ENCODE results near the gene ZNF503.

Gene ZNF503

DNA sequence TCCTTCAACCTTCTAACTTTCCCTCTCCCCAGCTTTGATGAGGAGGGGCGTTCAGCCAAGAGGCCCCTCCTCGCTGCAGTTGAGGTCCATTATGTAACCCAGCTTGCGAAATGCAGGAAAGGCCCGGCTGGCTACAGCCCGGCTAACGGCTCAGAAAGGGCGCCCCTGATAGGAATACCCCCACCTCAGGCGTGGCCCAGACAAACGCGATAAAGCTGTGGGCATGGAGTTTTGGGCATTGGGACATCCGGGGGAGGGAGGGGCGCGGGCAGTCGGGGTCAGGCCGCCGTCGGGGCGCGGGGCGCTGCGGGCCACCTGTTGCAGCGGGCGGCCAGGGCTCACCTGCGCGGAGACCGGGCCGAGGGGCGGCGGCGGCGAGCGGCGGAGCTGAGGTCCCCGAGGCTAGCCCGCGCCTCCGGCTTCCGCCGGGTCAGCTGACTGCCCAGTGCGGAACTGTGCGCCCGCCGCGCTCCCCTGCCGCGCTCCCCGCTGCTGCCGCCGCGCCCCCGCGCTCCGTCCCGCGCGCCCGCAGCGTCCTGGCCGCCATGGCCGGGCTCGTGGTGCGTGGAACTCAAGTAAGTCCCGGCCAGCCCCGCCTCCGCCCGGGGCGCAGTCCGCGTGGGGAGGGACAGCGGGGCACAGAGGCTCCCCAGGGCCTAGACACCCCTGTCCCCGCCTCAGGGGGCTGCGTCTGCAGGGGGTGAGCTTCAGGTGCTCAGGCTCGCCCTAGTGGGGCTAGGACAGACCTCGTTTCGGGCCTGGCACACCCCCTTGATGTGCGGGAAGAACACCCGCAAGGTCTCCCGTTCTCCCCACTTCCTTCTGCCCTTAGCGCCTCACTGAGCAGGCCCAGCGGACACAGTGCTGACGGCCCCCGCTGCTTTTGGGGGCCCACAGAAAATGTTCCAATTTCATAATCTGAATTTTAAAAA, 29.9 kb upstream of the ZNF503 start, which contains the start of gene LRMDA:
Gene LRMDA, plus strand, starts transcription at position 445 of the 932 bp plus-strand sequence.
- TF ChIP-seq, protein P1, sequence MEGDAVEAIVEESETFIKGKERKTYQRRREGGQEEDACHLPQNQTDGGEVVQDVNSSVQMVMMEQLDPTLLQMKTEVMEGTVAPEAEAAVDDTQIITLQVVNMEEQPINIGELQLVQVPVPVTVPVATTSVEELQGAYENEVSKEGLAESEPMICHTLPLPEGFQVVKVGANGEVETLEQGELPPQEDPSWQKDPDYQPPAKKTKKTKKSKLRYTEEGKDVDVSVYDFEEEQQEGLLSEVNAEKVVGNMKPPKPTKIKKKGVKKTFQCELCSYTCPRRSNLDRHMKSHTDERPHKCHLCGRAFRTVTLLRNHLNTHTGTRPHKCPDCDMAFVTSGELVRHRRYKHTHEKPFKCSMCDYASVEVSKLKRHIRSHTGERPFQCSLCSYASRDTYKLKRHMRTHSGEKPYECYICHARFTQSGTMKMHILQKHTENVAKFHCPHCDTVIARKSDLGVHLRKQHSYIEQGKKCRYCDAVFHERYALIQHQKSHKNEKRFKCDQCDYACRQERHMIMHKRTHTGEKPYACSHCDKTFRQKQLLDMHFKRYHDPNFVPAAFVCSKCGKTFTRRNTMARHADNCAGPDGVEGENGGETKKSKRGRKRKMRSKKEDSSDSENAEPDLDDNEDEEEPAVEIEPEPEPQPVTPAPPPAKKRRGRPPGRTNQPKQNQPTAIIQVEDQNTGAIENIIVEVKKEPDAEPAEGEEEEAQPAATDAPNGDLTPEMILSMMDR (IDR thresholded peaks at IDR 0.05; ENCODE audit: insufficient read depth, low read depth, low read length, missing control alignments), result no peak
- no peak within 1 kb of the TSS for H3K4me3 ChIP-seq (ENCODE audit: low read depth, low read length)
- DNase-seq (ENCODE audit: low read depth), result no peak

DNA sequence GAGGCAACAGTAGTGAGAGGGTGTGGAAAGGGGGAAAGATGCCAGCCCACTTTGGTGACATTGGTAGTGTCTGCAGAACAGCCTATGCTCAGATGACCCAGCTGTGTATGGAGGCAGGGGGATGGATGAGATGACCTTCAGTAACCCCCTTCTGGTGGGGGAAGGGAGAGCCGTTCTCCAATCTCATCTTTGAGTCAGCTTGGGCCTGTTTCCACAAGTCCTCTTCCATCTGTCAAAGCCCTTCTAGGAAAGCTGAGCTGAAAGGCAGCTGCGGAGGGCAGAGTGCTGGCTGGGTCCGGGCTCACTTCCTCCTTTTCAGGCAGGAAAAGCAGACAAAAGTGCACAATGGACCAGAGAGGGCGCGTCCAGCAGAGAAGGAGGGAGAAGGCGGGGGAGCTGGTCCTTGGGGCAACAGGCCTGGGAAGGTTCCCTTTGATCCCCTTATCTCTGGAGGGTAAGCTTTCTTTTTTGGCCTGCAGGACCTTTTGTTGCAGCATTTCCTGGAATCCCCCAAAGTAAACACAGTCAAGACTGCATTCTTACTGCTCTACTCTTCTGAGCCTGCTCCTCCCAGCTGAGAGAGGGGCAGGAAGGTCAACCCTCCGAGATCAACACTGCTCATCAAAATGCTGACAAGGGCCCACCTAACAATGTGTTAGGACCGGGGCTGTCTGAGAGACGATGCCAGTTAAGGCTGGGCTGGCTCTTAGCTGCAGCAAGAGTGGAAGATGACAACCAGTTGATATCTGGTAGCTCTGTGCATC, 28.6 kb upstream of the ZNF503 start:
- TF ChIP-seq, protein P1 (IDR thresholded peaks at IDR 0.05; ENCODE audit: insufficient read depth, low read depth, low read length, missing control alignments), result no peak
- DNase-seq (ENCODE audit: low read depth), result peak; percentile 19
- no peak overlapping the region for H3K4me3 ChIP-seq (ENCODE audit: low read depth, low read length)

DNA sequence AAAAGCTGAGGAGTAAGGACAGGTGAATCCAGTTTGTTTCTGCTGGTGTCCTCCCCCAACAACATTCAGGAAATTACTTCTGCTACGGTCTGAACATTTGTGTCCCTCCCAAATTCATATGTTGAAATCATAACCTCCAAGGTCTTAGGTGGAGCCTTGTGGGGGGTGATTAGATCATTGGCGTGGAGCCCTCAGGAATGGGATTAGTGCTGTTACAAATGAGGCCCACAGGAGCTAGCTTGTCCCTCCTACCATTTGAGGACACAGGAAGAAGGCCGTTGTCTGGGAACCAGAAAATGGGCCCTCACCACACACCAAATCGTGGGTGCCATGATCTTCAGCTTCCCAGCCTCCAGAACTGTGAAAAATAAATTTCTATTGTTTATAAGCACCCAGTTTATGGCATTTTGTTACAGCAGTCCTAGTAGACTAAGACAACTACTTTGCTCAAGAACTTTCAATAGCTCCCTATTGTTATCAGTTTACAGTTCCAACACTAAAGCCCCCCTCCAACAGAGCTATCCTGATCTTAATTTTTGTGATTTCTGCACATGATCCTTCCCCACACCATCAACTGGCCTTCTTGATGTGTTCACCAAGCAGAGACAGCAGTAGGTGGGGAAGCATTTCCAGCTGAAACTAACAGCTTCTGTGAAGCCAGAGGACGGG, 27.7 kb upstream of the ZNF503 start:
- DNase-seq (ENCODE audit: low read depth), result no peak

DNA sequence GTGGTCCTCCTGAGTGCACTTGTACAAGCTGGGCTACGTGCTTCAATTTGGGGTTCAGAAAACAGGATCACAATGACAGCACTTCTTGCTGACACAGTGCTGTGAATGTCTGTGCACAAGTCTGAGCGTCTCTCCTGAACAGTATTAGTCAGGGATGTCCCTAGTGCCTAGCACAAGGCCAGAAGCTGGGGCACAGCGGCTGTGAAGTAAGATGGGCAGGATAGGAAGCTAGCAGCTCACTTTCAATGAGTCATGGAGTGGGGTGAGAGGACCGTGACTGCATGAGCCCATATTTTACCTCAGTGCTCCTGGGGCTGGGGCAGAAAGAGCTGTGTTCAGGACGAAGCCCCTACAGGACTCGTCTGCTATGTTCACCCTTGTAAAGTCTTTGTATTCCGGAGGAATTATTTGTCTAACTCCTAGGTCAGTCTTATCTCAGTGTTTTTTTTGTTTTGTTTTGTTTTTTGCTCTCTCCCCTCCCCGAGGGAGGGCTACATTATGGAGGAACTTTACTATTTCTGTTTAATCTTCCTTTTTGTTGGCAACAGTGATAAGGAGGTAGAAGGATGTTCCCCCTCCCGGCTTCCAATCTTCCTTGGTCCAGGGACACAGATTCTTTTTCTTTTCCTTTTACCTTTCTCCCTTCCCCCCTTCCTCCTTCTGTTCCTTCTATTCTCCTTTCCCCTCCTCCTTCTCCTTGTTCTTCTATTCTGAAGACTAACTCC, 27.0 kb upstream of the ZNF503 start:
- TF ChIP-seq, protein P1 (IDR thresholded peaks at IDR 0.05; ENCODE audit: insufficient read depth, low read depth, low read length, missing control alignments), result no peak
- no peak overlapping the region for H3K4me3 ChIP-seq (ENCODE audit: low read depth, low read length)
- peak; percentile 33 for DNase-seq (ENCODE audit: low read depth)

More for the DNA sequence above, 27.7 kb upstream of the ZNF503 start:
- TF ChIP-seq, protein P1 (IDR thresholded peaks at IDR 0.05; ENCODE audit: insufficient read depth, low read depth, low read length, missing control alignments), result no peak
- no peak overlapping the region for H3K4me3 ChIP-seq (ENCODE audit: low read depth, low read length)

DNA sequence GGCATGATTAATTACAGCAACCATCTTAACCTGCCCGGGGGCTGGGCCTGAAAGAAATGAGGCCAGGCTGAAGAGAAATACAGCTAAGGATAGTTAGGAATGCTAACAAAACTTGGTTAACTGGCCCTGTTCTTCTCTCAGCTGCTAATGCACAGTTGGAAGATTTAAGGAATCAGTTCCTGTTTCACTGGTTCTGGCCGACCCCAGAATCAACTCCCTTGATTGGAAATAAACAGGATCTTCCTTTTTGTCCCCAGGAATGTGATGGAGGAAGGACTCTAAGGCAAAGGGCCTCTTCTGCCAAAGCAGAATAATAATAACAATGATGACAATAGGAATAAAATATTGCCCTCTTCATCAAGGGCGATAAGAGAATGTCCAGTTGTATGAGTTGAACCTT, 26.4 kb upstream of the ZNF503 start:
- TF ChIP-seq, protein P1 (IDR thresholded peaks at IDR 0.05; ENCODE audit: insufficient read depth, low read depth, low read length, missing control alignments), result no peak
- no peak for DNase-seq (ENCODE audit: low read depth)
- no peak overlapping the region for H3K4me3 ChIP-seq (ENCODE audit: low read depth, low read length)

DNA sequence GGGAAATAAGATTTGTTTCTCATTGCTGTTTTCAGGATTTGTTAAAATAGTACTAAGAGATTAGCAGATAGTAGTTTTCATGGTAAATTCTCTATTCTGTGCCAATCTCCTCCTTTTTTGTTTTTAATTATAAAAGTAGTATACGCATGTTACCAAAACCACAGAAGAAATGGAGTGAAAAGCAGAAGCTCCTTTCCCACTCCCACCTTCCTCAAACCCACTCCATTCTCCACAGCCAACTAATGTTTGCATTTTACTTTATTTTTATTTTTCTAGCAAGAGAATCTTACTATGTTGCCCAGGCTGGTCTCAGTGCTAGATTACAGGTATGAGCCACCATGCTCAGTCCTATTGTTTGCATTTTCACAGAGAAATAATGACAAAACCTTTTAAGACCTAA, 25.3 kb upstream of the ZNF503 start:
- TF ChIP-seq, protein P1 (IDR thresholded peaks at IDR 0.05; ENCODE audit: insufficient read depth, low read depth, low read length, missing control alignments), result no peak
- no peak for DNase-seq (ENCODE audit: low read depth)

More for the DNA sequence above, 25.3 kb upstream of the ZNF503 start:
- no peak overlapping the region for H3K4me3 ChIP-seq (ENCODE audit: low read depth, low read length)

All from GM12865 (cell line).